Activated effector memory CD4-positive, alpha-beta T cell treated with anti-CD3 and anti-CD28 coated beads, Interleukin-2, amount 50 U/mL, for 16 hours (primary cell): ENCODE measurements around the gene SEPTIN7.

Experiments used
- DNase-seq: peaks from one replicate; pipeline ENCODE4 v3.0.0-alpha.2; 2020

SEPTIN7 gene

DNA sequence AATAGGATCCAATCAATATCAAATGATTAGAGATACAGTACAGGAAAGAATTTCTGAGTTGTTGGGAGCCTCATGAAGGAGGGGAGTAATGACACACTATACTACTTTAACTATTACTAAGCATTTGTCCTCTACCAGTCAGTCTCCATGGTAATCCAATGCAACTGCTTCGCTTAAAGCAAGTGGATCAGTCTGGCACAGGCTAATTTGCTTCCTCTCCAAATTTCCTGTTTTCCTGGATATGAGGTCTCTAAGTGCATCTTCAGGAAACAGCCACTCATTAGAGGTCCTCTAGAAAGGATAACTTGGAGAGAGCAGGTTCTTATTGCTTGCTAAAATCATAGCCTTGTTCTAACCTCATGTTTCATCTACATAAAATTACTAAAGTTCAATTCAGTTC is 8.4 kb upstream of the SEPTIN7 start:
- DNase-seq = no peak

DNA sequence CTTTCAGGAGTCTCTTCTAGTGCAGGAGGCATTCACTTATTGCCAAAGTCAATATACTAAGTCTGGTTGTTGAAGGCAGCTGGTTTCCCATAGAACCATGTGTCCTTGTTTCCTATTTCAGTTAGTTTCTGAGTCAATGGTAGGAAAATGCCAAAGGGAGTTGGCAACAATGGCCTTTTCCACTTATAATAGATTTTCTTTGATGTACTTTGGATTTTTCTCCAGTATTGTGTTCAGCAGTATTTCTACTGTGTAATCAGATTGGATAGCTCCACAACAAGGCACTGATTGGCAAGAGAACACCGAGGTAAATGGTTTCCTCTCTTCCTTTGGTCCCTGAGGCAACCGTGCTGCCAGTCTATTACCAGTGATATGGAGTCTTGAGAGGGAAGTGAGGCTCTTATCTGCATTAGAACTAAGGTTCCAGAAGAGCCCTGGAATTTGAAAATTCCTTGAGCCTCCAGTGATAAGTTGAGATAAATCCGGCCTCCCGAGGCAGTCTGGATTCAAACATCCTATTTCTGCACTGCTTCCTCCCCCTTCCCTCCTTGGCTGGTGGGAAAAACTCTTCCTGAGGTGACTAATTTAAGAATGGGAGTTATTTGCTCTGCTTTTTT is 7.9 kb upstream of the SEPTIN7 start:
- DNase-seq = no peak

DNA sequence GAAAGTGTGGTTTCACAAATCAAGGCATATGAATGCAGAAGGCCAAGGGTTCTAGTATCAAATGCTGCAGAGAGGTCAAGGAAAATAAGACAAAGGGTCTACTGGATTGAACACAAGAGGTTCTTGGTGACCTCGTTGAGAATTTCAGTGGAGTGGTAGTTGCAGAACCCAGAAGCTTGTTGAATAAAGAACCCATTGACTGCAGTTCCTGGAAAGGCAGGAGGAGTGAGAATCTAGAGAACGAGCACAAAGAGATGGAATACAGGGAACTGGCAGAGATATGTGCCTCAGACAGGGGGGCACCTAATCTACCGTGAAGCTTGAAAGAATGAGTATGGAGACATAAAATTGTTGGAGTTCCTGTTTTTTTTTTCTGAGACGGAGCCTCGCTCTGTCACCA is 3.5 kb upstream of the SEPTIN7 start:
- DNase-seq = no peak

DNA sequence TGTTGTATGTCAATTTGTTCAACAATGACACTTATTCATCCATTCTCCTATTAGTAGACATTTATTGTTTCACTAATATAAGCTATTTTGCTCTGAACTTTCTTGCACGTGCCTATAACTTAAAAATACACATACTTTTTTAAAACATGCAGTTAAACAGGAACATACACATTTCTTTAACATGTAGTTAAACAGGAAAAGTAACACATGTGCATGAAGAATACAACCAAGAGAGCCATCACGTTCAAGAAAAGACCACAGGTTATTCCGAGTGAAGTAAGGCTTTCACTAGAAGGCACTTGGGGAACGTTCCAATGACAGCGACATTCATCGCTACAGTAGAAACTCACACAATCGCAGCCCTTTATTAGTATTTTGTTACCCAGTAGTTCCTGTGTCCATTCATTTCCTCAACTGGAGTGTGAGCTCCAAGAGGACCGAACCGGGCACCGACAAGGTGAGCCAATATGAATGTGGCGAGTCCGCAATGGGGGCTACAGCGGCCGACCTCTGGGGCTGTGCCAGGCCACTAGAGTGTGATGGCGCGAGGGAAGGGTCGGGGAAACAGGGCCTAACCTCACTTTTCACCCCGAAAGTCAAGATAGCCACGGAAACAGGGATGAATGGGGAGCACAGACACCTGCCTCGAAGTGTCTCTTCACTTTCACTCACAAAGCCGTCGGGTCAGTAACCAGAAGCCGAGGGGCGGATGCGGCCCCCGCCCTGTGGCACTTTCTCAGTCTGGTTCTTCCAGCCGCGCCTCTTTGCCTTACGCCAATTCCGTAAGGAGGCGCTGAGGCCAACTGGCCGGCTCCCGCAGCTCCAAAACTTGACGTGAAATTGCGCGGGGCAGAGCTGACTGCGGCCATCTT is 775 bp upstream of the SEPTIN7 start:
- peak; percentile 93 for DNase-seq

DNA sequence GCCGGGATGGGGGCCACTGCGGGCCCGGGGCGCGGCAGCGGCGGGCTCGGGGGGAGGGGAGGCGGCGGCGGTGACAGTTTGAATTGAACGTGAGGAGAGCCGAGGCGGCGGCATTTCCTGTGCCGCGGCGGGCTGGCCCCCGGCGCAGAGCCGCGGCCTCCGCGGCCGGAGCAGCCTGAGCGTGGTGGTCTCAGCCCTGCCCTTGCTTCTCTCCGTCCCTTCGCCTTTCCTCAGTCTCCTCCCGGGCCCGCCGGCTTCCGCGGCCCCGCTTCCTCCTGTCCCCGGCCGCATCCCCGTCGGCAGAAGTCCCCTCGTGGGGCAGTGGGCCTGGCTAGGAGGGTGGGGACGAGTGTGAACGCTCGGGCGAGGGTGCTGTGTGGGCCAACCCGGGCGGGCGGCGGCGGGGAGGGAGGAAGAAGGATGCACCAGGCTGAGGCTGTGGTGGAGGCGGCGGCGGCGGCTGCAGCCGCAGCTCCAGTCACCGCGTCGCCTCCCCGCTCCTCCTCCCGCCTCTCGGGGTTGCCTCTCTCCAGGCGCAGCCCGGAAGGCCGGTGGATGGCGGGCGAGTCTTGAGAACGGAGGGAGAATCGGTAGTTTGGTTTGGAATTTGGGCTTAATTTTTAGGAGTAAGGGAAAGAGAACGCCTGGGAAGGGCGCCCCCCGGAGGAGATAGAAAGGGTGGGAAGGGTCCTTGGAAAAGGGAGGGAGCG is 690 bp downstream of the SEPTIN7 start:
- DNase-seq = peak; percentile 91

DNA sequence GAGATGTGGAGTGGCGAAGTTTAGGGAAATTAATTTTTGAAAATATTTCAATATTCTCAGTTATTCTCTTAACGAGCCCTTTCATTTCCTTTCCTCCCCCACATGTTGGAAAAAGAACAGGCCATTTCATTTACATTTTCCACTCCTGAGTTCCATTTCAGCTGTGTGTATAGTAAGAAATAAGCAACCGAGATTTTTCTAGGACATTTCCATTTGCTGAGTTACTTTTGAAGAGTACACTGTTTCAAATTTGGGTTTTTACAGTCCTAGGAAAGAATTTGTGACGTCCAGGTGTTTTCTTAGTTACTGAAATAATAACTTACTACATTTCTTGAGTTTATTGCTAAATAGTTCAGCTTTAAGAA is 1.2 kb downstream of the SEPTIN7 start:
- DNase-seq = no peak

DNA sequence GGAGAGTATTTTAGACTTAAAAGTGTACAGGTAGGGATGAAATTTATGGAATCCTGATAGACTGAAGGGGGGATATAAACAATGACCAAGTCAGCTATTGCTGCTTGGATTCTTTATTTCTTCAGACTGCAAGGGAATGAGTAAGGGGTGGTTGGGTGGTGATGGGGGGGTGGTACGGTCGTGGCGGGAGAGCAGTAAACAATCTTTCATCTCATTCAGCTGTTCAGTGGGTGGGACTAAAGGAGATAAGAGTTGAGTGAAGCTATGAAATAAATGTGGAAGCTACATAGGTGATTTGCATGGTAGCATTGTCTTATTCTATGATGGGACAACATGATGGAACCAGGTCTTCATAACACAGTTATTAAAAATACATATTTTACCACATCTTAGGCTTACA is 1.8 kb downstream of the SEPTIN7 start:
- no peak for DNase-seq

DNA sequence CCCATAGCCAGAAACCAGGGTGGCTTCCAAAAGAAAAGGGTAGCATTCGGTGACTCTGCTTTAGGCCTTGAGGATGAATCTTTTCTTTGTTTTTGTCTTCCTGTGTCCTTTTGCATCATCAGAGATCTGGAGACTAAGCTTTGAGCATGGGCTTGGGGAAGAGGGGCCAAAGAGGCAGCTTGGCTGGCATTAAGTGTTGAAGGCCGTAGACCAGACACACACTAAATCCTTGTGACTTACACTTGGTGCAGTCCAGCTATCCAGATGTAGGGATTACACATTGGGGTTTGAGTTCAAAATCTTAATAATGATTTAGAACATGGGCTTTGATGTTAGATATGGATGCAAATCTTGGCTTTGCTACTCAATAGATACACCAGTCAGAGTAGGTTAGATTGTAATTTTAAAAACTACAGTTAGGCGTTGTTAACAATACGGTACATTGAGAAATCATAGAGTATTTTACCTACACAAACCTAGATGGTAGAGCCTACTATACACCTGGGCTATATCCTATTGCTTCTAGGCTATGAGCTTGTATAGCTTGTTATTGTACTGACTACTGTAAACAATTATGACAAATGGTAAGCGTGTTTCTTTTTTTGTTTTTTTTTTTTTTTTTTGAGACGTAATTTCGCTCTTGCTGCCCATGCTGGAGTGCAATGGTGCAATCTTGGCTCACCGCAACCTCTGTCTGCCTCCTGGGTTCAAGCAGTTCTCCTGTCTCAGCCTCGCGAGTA is 3.5 kb downstream of the SEPTIN7 start:
- no peak for DNase-seq

DNA sequence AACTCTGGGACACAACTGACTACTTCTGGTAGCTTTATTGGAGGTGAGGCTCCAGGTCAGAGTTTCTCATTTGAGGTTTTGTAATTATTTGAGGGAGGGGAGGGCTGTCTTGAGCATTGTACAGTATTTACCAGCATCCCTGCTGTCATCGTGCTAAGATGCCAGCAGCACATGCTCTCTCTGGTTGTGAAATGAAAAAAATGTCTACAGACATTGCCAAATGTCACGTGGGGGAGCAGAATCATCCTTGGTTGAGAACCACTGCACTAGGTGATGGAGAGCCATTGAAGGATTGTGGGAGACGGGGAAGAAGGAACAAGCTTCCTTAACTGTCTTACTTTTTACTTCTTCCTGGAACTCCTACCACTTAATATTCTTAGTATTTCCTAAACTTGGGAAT is 5.0 kb downstream of the SEPTIN7 start:
- no peak for DNase-seq

DNA sequence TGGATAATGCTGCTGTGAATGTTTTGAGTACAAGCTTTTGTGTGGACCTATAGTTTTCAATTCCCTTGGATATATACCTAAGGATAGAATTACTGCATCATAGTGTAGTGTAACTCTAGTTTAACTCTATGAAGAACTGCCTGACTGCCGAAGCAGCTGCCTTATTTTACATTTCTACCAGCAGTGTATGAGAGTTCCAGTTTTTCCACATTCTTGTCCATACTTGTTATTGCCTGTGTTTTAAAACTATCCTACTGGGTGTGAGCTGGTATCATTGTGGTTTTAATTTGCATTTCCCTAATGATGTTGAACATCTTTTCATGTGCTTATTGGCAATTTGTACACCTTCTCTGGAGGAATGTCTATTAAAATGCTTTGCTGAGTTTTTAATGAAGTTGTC is 15.7 kb downstream of the SEPTIN7 start:
- DNase-seq = no peak

DNA sequence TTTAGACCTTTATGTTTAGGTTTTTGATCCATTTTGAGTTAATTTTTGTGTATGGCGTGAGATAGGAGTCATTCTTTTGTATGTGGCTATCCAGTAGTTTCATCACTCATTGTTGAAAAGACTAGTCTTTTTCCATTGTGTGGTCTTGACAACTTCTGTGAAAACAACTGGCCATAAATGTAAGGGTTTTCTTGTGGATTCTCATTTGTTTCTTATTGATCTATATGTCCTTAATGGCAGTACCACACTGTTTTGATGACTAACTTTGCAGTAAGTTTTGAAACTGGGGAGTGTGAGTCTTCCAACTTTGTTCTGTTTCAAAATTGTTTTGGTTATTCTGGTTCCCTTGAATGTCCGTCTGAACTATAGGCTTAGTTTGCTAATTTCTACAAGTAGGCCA is 16.3 kb downstream of the SEPTIN7 start:
- no peak for DNase-seq

DNA sequence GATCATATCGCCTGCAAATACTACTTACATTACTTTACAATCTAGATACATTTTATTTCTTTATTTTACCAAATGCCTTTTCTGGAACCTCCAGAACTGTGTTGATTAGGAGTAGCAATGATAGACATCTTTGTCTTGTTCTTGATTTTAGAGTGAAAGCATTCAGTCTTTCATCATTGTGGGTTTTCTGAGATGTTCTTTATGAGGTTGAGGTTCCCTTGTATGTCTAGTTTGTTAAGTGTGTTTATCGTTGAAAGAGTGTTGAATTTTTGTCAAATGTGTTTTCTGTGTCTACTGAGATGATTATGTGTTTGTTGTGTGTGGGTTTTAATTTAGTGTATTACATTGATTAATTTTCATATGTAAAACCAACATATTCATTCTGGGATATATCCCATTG is 17.1 kb downstream of the SEPTIN7 start:
- no peak for DNase-seq

DNA sequence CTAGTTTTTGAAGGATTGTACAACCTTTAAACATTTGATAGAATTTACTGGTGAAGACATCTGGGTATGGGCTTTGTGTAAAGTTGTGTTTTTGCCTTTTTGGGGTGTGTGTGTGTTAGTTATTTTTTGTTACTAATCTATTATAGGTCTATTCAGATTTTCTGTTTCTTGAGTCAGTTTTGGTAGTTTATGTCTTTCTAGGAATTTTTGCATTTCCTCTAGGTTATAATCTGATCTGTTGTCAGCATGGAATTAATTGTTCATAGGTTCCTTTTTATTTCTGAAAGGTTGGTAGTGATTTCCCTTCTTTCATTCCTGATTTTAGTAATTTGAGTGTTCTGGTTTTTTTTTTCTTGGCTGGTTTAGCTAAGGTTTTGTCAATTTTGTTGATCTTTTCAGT is 17.7 kb downstream of the SEPTIN7 start:
- DNase-seq = no peak

DNA sequence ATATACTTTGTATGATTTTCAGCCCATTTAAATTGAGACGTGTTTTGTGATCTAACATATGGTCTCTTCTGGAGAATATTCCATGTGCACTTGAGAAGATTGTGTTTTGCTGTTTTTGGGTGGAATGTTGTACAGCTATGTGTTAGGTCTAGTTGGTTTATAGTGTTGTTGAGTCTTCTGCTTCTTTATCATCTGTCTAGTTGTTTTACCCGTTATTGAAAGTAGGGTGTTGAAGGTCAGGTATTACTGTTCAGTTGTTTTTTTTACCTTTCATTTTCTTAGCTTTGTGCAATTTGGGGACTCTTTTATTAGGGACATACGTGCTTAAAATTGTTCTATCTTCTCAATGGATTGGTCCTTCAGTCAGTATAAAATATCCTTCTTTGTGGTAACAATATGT is 18.5 kb downstream of the SEPTIN7 start:
- no peak for DNase-seq

DNA sequence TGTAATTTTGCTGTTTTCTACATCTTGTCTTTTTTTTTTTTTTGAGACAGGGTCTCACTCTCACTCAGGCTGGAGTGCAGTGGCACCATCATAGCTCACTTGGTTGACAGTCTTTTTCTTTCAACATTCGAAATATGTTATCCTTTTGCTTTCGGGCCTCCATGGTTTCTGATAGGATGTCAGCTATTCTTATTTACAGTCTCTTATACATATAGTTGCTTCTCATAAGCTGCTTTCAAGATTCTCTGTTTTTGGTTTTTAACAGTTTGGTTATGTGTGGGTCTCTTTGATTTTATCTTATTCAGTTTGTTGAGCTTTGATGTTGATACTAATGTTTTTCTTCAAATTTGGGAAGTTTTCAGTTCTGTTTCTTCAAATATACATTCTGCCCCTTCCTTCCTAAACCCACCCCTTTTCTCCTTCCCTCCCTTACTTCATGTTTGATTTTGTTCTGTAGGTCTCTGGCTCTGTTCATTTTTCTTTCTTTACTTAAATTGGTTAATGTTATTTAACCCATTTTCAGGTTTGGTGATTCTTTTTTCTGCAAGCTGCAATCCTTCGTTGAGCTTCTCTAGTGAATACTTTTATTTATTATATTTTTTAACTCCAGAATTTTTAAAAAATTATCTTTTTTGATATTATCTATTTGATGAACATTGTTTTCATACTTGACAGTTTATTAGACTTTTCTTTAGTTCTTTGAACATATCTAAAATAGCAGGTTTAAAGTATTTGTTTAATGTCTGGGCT is 19.3 kb downstream of the SEPTIN7 start:
- no peak for DNase-seq

DNA sequence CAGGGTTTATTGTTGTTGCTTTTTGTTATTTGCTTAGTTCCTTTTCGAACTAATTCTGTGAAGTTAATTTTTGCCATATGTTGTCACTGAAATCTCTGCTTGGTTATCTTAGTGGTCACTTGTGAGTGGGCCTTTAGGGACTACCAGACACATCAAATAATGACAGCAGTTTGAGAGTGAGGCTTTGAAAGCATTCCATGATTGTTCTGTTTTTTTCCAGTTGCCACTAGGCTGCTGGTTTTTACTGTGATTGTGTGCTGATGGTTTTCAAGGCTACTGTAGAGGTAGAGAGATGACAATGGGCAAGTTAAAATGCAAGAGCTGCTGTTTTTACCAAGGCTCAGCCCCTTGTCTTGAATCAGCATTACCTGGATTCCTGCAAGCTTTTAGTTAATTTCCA is 20.0 kb downstream of the SEPTIN7 start:
- no peak for DNase-seq

DNA sequence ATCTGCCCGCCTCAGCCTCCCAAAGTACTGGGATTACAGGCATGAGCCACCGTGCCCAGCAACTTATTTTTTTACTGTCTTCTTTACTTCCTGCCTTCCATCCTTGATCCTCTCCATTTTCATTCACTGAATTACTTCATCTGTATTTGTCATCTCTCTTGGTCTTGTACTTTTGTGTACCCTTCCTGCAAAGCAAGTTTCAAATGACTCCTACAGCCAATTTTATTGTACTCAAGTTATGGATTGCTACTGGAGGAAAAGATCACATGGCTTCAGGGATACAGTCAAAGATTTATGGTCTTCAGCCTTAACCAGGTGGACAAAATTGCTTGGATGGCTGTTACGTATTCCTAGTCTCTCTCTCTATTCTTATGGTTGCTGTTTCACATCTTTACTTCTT is 22.6 kb downstream of the SEPTIN7 start:
- DNase-seq = no peak

DNA sequence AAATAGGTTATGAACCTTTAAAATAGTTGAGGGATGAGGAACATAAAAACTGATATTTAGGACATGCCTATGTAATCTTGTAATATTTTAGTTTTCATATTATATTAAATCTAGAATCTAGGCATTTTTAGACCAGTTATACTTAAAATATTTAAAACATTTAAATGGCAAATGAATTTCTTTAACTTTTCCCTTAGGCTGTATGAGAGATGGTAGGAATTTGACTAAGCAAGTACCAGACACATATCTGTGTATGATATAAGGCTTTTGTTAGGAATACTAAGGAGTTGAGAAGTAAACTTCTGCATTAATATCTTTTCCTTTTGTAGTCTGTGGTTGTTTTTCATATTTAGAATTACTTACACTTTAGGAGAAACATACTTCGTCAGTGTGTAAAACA is 25.1 kb downstream of the SEPTIN7 start:
- no peak for DNase-seq

DNA sequence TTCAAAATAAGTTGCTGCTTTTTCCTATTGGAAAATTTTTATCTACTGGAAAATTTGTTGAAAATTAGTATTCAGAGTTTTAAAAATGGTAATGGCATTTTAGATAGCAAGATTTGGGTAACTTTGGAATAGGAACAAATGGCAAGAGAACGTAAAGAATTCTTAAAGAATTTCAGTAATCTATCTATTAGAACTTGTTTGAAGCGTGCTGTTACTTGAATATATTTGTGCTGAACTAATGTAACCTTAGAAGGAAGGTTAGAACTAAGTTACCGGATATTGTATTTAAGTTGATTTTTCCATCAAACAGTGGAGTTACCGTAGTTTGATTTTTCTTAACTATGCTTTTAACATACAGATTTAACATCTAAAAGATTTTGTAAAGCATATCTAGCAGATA is 25.9 kb downstream of the SEPTIN7 start:
- no peak for DNase-seq

DNA sequence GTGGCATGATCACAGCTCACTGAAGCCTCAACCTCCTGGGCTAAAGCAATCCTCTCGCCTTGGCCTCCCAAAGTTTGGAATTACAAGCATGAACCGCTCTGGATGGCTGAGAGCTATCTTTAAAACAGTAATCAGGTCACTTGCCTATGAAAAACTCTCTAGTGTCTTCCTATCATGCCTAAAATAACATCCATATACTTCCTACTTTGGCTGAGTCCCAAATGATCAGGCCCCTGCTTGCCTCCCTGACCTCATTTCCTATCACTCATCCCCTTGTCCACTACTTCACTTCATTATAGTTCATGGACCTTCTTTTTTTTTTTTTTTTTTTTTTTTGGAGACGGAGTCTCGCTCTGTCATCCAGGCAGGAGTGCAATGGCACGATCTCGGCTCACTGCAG is 28.0 kb downstream of the SEPTIN7 start:
- DNase-seq = no peak

DNA sequence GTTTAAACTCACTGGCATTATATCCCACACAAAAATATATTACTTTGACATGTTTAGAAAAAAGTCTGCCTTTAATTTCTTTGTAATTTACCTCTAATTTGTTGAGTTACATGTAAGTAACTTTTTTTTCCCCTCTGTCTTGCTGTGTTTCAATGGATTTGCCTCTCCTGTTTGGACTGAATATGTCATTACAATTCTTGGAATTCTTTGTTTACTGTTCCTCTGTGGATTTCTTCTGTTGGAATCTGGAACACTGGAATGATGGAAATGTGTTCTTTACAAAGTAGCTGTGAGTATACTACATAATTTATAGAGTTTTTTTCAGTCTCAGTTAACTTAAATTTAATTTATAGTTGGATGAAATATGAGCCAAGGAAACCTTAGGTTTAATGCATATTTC is 30.4 kb downstream of the SEPTIN7 start:
- no peak for DNase-seq
